ENCODE data around the gene RAB3B.

The RAB3B gene

DNA sequence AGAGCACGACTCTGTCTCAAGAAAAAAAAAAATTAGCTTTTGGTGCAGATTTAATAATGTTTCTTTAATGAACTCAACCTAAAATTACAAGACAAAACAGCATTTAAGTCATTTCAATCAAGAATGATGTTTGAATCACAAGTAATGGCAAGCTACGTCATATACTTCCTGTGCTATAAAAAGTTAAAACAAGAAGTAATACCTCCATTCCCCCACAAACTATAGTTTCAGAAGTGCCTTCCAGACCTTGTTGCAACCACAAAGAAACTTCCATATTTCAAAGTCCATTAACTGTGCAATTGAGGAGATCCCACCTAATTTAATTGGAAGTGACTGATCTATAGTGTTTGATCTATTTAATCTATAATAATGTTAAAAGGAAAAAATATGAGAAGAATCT lies 127.1 kb downstream of the RAB3B start:
- DNase-seq = no peak

GRCh38 chr1:51861669-51862068 lies 128.8 kb downstream of the RAB3B start:
- no peak for DNase-seq

DNA sequence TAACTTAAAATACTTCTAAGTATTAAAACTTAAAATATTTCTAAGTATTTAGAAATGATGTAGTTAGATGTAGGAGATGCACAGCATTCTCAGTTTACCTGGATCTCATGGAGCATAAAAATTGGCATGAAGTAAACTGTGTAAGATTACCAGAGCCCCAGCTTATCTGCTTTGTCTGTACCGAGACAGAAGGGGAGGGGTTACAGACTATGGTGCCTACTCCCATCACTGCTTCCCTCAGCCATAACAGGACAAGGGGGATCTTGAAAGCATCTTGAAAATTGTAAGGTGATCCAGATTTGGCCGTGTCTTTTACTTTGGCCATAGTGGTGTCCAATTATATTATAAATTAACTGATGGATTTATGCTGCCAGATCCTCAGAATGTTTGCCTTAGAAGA lies 130.8 kb downstream of the RAB3B start:
- DNase-seq = no peak

- DNase-seq = no peak
These were observed 131.2 kb downstream of the RAB3B start for GRCh38 chr1:51859333-51859732.

DNA sequence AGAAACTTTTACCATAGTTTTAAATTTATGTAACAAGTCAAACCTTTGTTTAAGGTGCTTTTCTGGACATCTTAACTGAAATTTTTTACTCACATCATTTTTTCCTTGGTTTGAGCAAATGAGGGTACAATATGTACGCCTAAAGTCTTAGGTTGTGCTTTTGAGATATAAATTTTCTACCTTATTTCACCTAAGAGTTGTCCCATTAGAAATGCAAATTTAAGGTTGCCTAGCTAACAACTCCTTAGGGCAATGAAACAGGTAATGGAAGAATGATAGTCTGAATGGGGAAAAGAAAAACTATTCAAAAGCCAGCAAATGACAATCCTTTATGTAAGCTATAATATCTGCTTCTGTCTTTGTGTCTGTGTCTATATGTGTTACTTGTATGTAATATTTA lies 131.6 kb downstream of the RAB3B start:
- no peak for DNase-seq

Data from right hindlimb (tissue), 1 donor.